Measurements from ENCODE around the gene SEC61G. TPM values are rescaled to one million over a fixed set of nuclear protein-coding genes. Genes with fewer than 3 reads are reported as not detected.

The SEC61G gene
- polyA plus RNA-seq: 198 TPM
- long read RNA-seq, donor 1, transcript SEC61G-201 (4 exons, 462 nt): major isoform, 56 of 68 reads
- long read RNA-seq, donor 1, partial matches to known transcripts: 6 of 68 reads
- long read RNA-seq, donor 1, other reads (novel, unspliced or antisense): 0 of 68 reads
- long read RNA-seq, donor 2, transcript SEC61G-202 (4 exons, 459 nt): minor isoform, 7 of 137 reads
- long read RNA-seq, donor 2, transcript SEC61G-201 (4 exons, 462 nt): major isoform, 112 of 137 reads
- long read RNA-seq, donor 2, partial matches to known transcripts: 16 of 137 reads
- long read RNA-seq, donor 2, other reads (novel, unspliced or antisense): 0 of 137 reads
- long read RNA-seq, donor 3, transcript SEC61G-202 (4 exons, 459 nt): minor isoform, 15 of 215 reads
- long read RNA-seq, donor 3, transcript SEC61G-201 (4 exons, 462 nt): major isoform, 172 of 215 reads
- long read RNA-seq, donor 3, partial matches to known transcripts: 21 of 215 reads
- long read RNA-seq, donor 3, other reads (novel, unspliced or antisense): 0 of 215 reads
- long read RNA-seq, donor 4, transcript SEC61G-201 (4 exons, 462 nt): major isoform, 18 of 21 reads
- long read RNA-seq, donor 4, partial matches to known transcripts: 0 of 21 reads
- long read RNA-seq, donor 4, other reads (novel, unspliced or antisense): 0 of 21 reads
- long read RNA-seq, donor 5, transcript SEC61G-201 (4 exons, 462 nt): major isoform, 57 of 63 reads
- long read RNA-seq, donor 5, partial matches to known transcripts: 0 of 63 reads
- long read RNA-seq, donor 5, other reads (novel, unspliced or antisense): 0 of 63 reads
- long read RNA-seq, donor 6, transcript SEC61G-201 (4 exons, 462 nt): major isoform, 94 of 114 reads
- long read RNA-seq, donor 6, transcript SEC61G-202 (4 exons, 459 nt): minor isoform, 7 of 114 reads
- long read RNA-seq, donor 6, partial matches to known transcripts: 8 of 114 reads
- long read RNA-seq, donor 6, other reads (novel, unspliced or antisense): 0 of 114 reads
- long read RNA-seq, donor 7, transcript SEC61G-201 (4 exons, 462 nt): major isoform, 99 of 111 reads
- long read RNA-seq, donor 7, transcript SEC61G-202 (4 exons, 459 nt): minor isoform, 6 of 111 reads
- long read RNA-seq, donor 7, partial matches to known transcripts: 0 of 111 reads
- long read RNA-seq, donor 7, other reads (novel, unspliced or antisense): 5 of 111 reads
- long read RNA-seq, donor 8, transcript SEC61G-201 (4 exons, 462 nt): major isoform, 191 of 276 reads
- long read RNA-seq, donor 8, transcript SEC61G-204 (4 exons, 512 nt): minor isoform, 5 of 276 reads
- long read RNA-seq, donor 8, transcript SEC61G-202 (4 exons, 459 nt): minor isoform, 22 of 276 reads
- long read RNA-seq, donor 8, partial matches to known transcripts: 41 of 276 reads
- long read RNA-seq, donor 8, other reads (novel, unspliced or antisense): 15 of 276 reads
- long read RNA-seq, donor 9, transcript SEC61G-201 (4 exons, 462 nt): major isoform, 129 of 146 reads
- long read RNA-seq, donor 9, partial matches to known transcripts: 10 of 146 reads
- long read RNA-seq, donor 9, other reads (novel, unspliced or antisense): 0 of 146 reads
- long read RNA-seq, donor 10, transcript SEC61G-202 (4 exons, 459 nt): minor isoform, 15 of 119 reads
- long read RNA-seq, donor 10, transcript SEC61G-201 (4 exons, 462 nt): major isoform, 104 of 119 reads
- long read RNA-seq, donor 10, partial matches to known transcripts: 0 of 119 reads
- long read RNA-seq, donor 10, other reads (novel, unspliced or antisense): 0 of 119 reads
- long read RNA-seq, donor 11, transcript SEC61G-202 (4 exons, 459 nt): minor isoform, 7 of 118 reads
- long read RNA-seq, donor 11, transcript SEC61G-201 (4 exons, 462 nt): major isoform, 90 of 118 reads
- long read RNA-seq, donor 11, partial matches to known transcripts: 19 of 118 reads
- long read RNA-seq, donor 11, other reads (novel, unspliced or antisense): 0 of 118 reads

DNA sequence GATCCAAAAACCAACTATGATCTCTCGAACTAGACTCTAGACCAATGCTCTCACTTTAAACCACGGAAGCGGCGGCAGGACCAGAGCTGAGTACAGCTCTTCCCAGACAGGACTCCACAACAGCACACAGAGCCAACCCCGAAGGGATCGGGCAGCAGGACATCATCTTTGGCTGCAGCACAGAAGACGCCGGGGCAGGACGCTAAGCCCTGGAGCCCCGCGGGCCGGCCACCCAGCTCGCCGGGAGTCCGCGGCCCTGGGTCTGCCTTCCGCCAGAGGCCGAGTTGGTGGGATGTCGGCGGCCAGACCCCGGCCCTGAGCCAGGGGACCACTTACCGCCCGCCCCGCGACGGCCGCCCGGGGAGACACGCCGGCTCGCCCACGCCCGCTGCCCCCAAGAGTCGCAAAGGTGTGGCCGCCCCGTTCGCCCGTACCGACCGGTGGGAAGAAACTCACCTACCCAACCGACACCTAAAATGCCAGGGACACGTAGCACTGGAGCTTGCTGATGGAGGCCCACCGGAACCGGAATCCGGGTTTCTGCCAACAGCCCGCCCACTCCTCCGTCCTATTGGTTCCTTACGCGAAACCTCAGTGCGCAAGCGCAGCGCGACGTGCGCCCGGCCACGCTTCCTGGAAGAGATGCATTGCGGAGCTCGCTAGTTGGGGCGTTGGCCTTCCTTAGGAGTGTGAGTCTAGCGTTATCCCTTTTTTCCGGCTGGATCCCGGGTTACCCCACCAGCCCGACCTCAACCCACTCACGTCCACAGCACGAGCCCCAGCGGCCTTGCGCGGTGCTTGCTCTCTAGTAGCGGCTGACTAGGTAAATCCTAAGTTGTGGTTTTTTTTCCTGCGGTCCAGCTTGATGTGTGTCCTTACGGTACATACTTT is at the start of gene SEC61G:
TSS of gene SEC61G (minus strand) at position 510 of the 891 bp plus-strand sequence. CDS start 1,623 bp downstream, outside the sequence.
- Histone ChIP-seq H3K27ac (ENCODE audit: low read length) (peak within 1 kb of the TSS; percentile 86), H3K4me3 (ENCODE audit: low read length) (peak within 1 kb of the TSS; percentile 70), H3K9me3 (ENCODE audit: control insufficient read depth, low read depth, low read length) (no peaks in the 10 kb centered on the region), H3K36me3 (ENCODE audit: control insufficient read depth, insufficient read depth, low read length) (peaks cover 5% of the 10 kb centered on the region), H3K4me1 (ENCODE audit: control insufficient read depth, insufficient read depth, low read length) (no peaks in the 10 kb centered on the region), H3K27me3 (ENCODE audit: control insufficient read depth, insufficient read depth, low read length) (no peaks in the 10 kb centered on the region)
- 0% methylated on average over 1 of the region's 72 CpGs for WGBS (ENCODE audit: insufficient coverage, low lambda C conversion rate)
- peak; percentile 98 for DNase-seq

DNA sequence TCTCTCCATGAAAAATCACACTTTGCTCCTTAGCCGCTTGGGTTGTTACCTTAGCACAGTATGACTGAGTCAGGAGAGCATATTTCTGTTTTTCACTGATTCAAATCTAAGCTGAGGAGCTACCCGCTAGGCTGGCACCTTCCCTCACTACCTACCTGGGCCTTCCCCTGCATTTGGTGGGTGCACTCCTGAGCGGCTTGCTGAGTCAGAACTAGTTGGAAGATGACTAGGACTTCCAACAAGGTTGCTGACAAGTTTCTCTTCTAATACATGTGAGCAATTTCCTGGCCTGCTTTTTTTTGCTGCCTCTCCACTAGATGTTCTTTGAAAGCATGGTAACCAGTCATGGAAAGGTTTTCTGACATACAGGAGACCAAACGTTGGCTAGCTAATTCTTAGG is 43.8 kb upstream of the SEC61G start:
- Histone ChIP-seq H3K4me3 (ENCODE audit: low read length) (no peak overlapping the region), H3K27me3 (ENCODE audit: control insufficient read depth, insufficient read depth, low read length) (no peaks in the 10 kb centered on the region), H3K9me3 (ENCODE audit: control insufficient read depth, low read depth, low read length) (no peaks in the 10 kb centered on the region), H3K27ac (ENCODE audit: low read length) (no peak overlapping the region), H3K4me1 (ENCODE audit: control insufficient read depth, insufficient read depth, low read length) (no peaks in the 10 kb centered on the region), H3K36me3 (ENCODE audit: control insufficient read depth, insufficient read depth, low read length) (no peaks in the 10 kb centered on the region)
- no peak for DNase-seq
- WGBS (ENCODE audit: insufficient coverage, low lambda C conversion rate): no CpG with 5 or more reads among the region's 4 CpGs

DNA sequence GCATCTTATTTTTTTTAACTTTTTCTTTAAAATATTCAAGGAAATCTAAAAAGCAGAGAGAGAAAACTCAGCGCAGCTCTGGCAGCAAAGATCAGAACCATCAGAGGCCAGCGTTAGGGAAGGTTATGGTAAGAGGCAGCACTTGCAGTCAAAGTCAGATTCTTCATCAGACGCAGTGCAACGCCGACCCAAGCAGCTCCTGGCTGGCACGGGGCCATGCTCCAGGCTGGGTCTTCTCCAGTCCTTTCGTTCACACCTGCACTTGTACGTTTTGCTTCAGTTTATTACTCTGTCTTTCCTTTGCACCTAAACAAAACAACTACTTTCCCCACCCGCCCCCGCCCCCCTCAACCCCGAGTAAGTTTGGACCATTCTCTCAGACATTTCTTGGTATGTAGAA is 43.1 kb upstream of the SEC61G start:
- Histone ChIP-seq H3K4me1 (ENCODE audit: control insufficient read depth, insufficient read depth, low read length) (no peaks in the 10 kb centered on the region), H3K27ac (ENCODE audit: low read length) (no peak overlapping the region), H3K27me3 (ENCODE audit: control insufficient read depth, insufficient read depth, low read length) (no peaks in the 10 kb centered on the region), H3K4me3 (ENCODE audit: low read length) (no peak overlapping the region), H3K9me3 (ENCODE audit: control insufficient read depth, low read depth, low read length) (no peaks in the 10 kb centered on the region), H3K36me3 (ENCODE audit: control insufficient read depth, insufficient read depth, low read length) (no peaks in the 10 kb centered on the region)
- DNase-seq: no peak
- WGBS (ENCODE audit: insufficient coverage, low lambda C conversion rate): no CpG with 5 or more reads among the region's 11 CpGs

GRCh38 chr7:54799792-54800191 is 40.8 kb upstream of the SEC61G start:
- Histone ChIP-seq H3K27ac (ENCODE audit: low read length) (no peak overlapping the region), H3K9me3 (ENCODE audit: control insufficient read depth, low read depth, low read length) (no peaks in the 10 kb centered on the region), H3K27me3 (ENCODE audit: control insufficient read depth, insufficient read depth, low read length) (no peaks in the 10 kb centered on the region), H3K4me1 (ENCODE audit: control insufficient read depth, insufficient read depth, low read length) (no peaks in the 10 kb centered on the region), H3K4me3 (ENCODE audit: low read length) (no peak overlapping the region), H3K36me3 (ENCODE audit: control insufficient read depth, insufficient read depth, low read length) (no peaks in the 10 kb centered on the region)
- WGBS (ENCODE audit: insufficient coverage, low lambda C conversion rate): 71% methylated on average over 1 of the region's 3 CpGs
- no peak for DNase-seq

- no peaks in the 10 kb centered on the region for H3K9me3 ChIP-seq (ENCODE audit: control insufficient read depth, low read depth, low read length)
- 100% methylated on average over 2 of the region's 4 CpGs for WGBS (ENCODE audit: insufficient coverage, low lambda C conversion rate)
Measured at GRCh38 chr7:54798530-54798929, 39.5 kb upstream of the SEC61G start.

GRCh38 chr7:54796853-54797252 is 37.8 kb upstream of the SEC61G start:
- WGBS (ENCODE audit: insufficient coverage, low lambda C conversion rate): 100% methylated on average over 2 of the region's 4 CpGs

More at GRCh38 chr7:54798530-54798929, 39.5 kb upstream of the SEC61G start:
- Histone ChIP-seq H3K27me3 (ENCODE audit: control insufficient read depth, insufficient read depth, low read length) (no peaks in the 10 kb centered on the region), H3K4me1 (ENCODE audit: control insufficient read depth, insufficient read depth, low read length) (no peaks in the 10 kb centered on the region), H3K4me3 (ENCODE audit: low read length) (no peak overlapping the region), H3K36me3 (ENCODE audit: control insufficient read depth, insufficient read depth, low read length) (no peaks in the 10 kb centered on the region), H3K27ac (ENCODE audit: low read length) (no peak overlapping the region)
- no peak for DNase-seq

DNA sequence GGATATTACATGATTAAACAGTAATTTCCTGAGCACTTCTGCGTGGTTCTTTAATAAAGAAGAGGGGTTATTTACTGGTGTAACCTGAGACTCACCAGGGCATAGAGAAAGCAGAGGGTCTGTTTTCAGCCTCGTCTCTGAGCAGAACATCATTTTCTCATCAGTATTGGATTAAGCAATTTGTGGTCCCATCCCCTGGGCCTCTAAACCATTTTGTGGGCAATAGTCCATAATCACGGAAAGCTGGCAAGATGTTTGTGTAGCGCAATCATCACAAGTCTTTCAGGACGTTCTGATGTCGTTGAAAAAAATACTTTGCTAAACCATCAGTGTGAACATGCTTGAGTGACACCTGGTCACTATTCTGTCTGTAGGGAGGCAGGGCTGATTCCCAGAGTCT is 37.1 kb upstream of the SEC61G start:
- no peaks in the 10 kb centered on the region for H3K36me3 ChIP-seq (ENCODE audit: control insufficient read depth, insufficient read depth, low read length)
- no peaks in the 10 kb centered on the region for H3K27me3 ChIP-seq (ENCODE audit: control insufficient read depth, insufficient read depth, low read length)
- H3K27ac ChIP-seq (ENCODE audit: low read length): no peak overlapping the region
- WGBS (ENCODE audit: insufficient coverage, low lambda C conversion rate): no CpG with 5 or more reads among the region's 6 CpGs
- H3K9me3 ChIP-seq (ENCODE audit: control insufficient read depth, low read depth, low read length): no peaks in the 10 kb centered on the region
- no peak for DNase-seq
- H3K4me3 ChIP-seq (ENCODE audit: low read length): no peak overlapping the region
- H3K4me1 ChIP-seq (ENCODE audit: control insufficient read depth, insufficient read depth, low read length): no peaks in the 10 kb centered on the region

More at GRCh38 chr7:54796853-54797252, 37.8 kb upstream of the SEC61G start:
- Histone ChIP-seq H3K36me3 (ENCODE audit: control insufficient read depth, insufficient read depth, low read length) (no peaks in the 10 kb centered on the region), H3K4me3 (ENCODE audit: low read length) (no peak overlapping the region), H3K9me3 (ENCODE audit: control insufficient read depth, low read depth, low read length) (no peaks in the 10 kb centered on the region), H3K27ac (ENCODE audit: low read length) (no peak overlapping the region), H3K27me3 (ENCODE audit: control insufficient read depth, insufficient read depth, low read length) (no peaks in the 10 kb centered on the region), H3K4me1 (ENCODE audit: control insufficient read depth, insufficient read depth, low read length) (no peaks in the 10 kb centered on the region)
- DNase-seq: no peak

DNA sequence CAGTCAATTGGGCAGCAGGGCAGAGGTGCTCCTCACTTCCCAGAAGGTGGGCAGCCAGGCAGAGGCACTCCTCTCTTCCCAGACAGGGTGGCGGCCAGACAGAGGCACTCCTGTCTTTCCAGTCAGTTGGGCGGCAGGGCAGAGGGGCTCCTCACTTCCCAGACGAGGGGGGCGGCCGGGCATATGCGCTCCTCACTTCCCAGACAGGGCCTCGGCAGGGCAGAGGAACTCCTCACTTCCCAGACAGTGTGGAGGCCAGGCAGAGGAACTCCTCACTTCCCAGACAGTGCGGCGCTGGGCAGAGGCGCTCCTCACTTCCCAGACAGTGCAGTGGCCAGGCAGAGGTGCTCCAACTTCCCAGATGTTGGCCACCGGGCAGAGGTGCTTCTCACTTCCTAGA is 33.4 kb upstream of the SEC61G start:
- no peak overlapping the region for H3K4me3 ChIP-seq (ENCODE audit: low read length)
- no CpG with 5 or more reads among the region's 11 CpGs for WGBS (ENCODE audit: insufficient coverage, low lambda C conversion rate)

More for the DNA sequence above, 33.4 kb upstream of the SEC61G start:
- Histone ChIP-seq H3K36me3 (ENCODE audit: control insufficient read depth, insufficient read depth, low read length) (no peaks in the 10 kb centered on the region), H3K9me3 (ENCODE audit: control insufficient read depth, low read depth, low read length) (no peaks in the 10 kb centered on the region), H3K27me3 (ENCODE audit: control insufficient read depth, insufficient read depth, low read length) (no peaks in the 10 kb centered on the region), H3K27ac (ENCODE audit: low read length) (no peak overlapping the region), H3K4me1 (ENCODE audit: control insufficient read depth, insufficient read depth, low read length) (peaks cover 5% of the 10 kb centered on the region)
- no peak for DNase-seq

Data from large intestine (tissue), 12 donors.